ENCODE measurements around the gene ZNF593OS.

GRCh38 chr1:26218906-26219494 lies 47.4 kb upstream of the ZNF593OS start:
- no peak for TF ChIP-seq CTCF (IDR thresholded peaks at IDR 0.05)
- TF ChIP-seq POLR2AphosphoS5 (IDR thresholded peaks at IDR 0.05), result no peak
- TF ChIP-seq POLR2A (IDR thresholded peaks at IDR 0.05; ENCODE audit: low read depth), result no peak

Data from esophagus muscularis mucosa (tissue), 3 donors.